Spleen (tissue), 7 donors: Measurements from ENCODE around the gene RGS7BP.

ENCODE experiments used
- CTCF ChIP-seq, 11 experiments: fragments of 200-600 bp in 7 of 11; fragments of 450-650 bp in 4 of 11; sonication (generic) in 4 of 11; IDR thresholded peaks in 8 of 11; conservative IDR thresholded peaks in 3 of 11; 1 replicate in 7 of 11; 2 replicates in 4 of 11; pipeline versions ENCODE4 v1.4.0 to v1.8.0; 2016 to 2021; ENCODE audit warnings: antibody characterized with exemption in 11 of 11, inconsistent platforms in 4 of 11, mild to moderate bottlenecking in 1 of 11
- POLR2A ChIP-seq, 3 donors: fragments of 450-650 bp; IDR thresholded peaks; one replicate each; pipeline ENCODE4 v1.5.1; 2017; ENCODE audit warnings: antibody characterized with exemption in 3 of 3, mild to moderate bottlenecking in 1 of 3
- POLR2AphosphoS5 ChIP-seq, 3 donors: sonication (generic); formaldehyde crosslinking; IDR thresholded peaks; one replicate each; pipeline ENCODE4 v1.5.1; 2017; ENCODE audit warnings: antibody characterized with exemption in 3 of 3
- donor health status: DM: no; HTN: no; CAD: no; lungs with moderate emphysema.
- donor health status: DM: no; HTN: no; CAD: no.
- donor health status: DM: no; HTN: no; CAD: no.

- TF ChIP-seq POLR2A (IDR thresholded peaks at IDR 0.05) (no peak), CTCF (IDR thresholded peaks at IDR 0.05 in 8 of 11, conservative IDR thresholded peaks at IDR 0.05 in 3 of 11) (no peak), POLR2AphosphoS5 (IDR thresholded peaks at IDR 0.05) (no peak)
Observed at GRCh38 chr5:64575561-64575960, 69.7 kb downstream of the RGS7BP start.
